ENCODE measurements around the gene STAU1. TPM values are rescaled to one million over a fixed set of nuclear protein-coding genes. Genes with fewer than 3 reads are reported as not detected.
A peak's percentile ranks its signal among the peaks of the same experiment; 100 is the strongest.

Gene STAU1
- total and polyA plus RNA-seq, 2 of the 13 experiments (the other 11 are each of a cell fraction or from before 2014, with no cell fraction given): 119 to 133 TPM

DNA sequence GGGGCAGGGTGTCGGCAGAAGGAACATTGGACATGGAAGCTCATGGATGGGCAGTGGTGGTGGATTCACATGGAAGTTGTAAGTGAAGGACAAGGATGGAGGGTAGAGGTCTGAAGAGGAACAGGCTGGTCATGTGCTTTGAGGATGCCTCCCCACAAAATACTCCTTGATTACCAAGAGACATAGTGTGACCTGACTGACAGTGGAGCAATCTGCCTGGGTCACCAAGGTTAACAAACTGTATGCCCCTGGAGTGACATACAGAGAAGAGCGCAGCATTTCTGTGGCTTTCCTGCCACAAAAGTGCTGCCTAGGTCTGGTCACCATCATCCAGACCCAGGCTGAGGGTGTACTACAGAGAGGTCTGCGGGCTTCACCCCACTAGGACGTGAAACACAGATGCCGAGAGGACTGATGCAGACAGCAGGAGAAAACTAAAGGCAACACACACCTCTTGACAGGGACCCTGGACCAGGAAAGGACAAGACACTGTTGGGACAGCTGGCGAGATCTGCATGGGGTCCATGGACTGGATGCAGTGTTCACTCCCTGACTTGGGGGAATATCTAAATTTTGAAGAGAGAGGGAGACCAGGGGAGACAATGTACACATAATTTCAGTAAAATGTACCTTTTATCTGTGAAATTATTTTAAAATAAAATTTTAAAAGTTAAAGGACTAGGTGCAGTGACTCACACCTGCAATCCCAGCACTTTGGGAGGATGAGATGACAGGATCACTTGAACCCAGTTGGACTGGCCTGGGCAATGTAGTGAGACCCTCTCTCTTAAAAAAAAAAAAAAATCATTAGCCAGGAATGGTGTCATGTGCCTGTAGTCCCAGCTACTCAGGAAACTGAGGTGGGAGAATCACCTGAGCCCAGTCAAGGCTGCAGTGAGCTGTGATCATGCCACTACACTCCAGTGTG lies 77.1 kb downstream of the STAU1 start (continued):
- TF ChIP-seq ADNP (CRISPR knock-in tag; IDR thresholded peaks at IDR 0.05): no peak
- TF ChIP-seq HDAC6 (IDR thresholded peaks at IDR 0.05; ENCODE audit: low read depth, low read length): no peak
- no peak for TF ChIP-seq ZNF451 (CRISPR knock-in tag; IDR thresholded peaks at IDR 0.05)
- TF ChIP-seq, protein P1, sequence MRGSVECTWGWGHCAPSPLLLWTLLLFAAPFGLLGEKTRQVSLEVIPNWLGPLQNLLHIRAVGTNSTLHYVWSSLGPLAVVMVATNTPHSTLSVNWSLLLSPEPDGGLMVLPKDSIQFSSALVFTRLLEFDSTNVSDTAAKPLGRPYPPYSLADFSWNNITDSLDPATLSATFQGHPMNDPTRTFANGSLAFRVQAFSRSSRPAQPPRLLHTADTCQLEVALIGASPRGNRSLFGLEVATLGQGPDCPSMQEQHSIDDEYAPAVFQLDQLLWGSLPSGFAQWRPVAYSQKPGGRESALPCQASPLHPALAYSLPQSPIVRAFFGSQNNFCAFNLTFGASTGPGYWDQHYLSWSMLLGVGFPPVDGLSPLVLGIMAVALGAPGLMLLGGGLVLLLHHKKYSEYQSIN (CRISPR knock-in tag; IDR thresholded peaks at IDR 0.05; ENCODE audit: borderline replicate concordance): no peak
- TF ChIP-seq, protein P2, sequence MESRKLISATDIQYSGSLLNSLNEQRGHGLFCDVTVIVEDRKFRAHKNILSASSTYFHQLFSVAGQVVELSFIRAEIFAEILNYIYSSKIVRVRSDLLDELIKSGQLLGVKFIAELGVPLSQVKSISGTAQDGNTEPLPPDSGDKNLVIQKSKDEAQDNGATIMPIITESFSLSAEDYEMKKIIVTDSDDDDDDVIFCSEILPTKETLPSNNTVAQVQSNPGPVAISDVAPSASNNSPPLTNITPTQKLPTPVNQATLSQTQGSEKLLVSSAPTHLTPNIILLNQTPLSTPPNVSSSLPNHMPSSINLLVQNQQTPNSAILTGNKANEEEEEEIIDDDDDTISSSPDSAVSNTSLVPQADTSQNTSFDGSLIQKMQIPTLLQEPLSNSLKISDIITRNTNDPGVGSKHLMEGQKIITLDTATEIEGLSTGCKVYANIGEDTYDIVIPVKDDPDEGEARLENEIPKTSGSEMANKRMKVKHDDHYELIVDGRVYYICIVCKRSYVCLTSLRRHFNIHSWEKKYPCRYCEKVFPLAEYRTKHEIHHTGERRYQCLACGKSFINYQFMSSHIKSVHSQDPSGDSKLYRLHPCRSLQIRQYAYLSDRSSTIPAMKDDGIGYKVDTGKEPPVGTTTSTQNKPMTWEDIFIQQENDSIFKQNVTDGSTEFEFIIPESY (CRISPR knock-in tag; IDR thresholded peaks at IDR 0.05): no peak
- no peak for TF ChIP-seq SETDB1 (CRISPR knock-in tag; IDR thresholded peaks at IDR 0.05; ENCODE audit: borderline replicate concordance)
- TF ChIP-seq, protein P3, sequence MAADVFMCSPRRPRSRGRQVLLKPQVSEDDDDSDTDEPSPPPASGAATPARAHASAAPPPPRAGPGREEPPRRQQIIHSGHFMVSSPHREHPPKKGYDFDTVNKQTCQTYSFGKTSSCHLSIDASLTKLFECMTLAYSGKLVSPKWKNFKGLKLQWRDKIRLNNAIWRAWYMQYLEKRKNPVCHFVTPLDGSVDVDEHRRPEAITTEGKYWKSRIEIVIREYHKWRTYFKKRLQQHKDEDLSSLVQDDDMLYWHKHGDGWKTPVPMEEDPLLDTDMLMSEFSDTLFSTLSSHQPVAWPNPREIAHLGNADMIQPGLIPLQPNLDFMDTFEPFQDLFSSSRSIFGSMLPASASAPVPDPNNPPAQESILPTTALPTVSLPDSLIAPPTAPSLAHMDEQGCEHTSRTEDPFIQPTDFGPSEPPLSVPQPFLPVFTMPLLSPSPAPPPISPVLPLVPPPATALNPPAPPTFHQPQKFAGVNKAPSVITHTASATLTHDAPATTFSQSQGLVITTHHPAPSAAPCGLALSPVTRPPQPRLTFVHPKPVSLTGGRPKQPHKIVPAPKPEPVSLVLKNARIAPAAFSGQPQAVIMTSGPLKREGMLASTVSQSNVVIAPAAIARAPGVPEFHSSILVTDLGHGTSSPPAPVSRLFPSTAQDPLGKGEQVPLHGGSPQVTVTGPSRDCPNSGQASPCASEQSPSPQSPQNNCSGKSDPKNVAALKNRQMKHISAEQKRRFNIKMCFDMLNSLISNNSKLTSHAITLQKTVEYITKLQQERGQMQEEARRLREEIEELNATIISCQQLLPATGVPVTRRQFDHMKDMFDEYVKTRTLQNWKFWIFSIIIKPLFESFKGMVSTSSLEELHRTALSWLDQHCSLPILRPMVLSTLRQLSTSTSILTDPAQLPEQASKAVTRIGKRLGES (CRISPR knock-in tag; IDR thresholded peaks at IDR 0.05; ENCODE audit: borderline replicate concordance): no peak
- TF ChIP-seq ZNF772 (CRISPR knock-in tag; IDR thresholded peaks at IDR 0.05): no peak
- TF ChIP-seq ZNF430 (CRISPR knock-in tag; IDR thresholded peaks at IDR 0.05): no peak
- TF ChIP-seq NFYC (CRISPR knock-in tag; IDR thresholded peaks at IDR 0.05): no peak
- no peak for TF ChIP-seq GPN1 (CRISPR knock-in tag; IDR thresholded peaks at IDR 0.05; ENCODE audit: borderline replicate concordance)
- TF ChIP-seq PPARG (CRISPR knock-in tag; conservative IDR thresholded peaks at IDR 0.05): no peak
- no peak for TF ChIP-seq CHD4 (IDR thresholded peaks at IDR 0.05; ENCODE audit: borderline replicate concordance, low read length)
- TF ChIP-seq JUNB (CRISPR knock-in tag; IDR thresholded peaks at IDR 0.05; ENCODE audit: borderline replicate concordance): no peak
- no peak for TF ChIP-seq KDM2A (CRISPR knock-in tag; IDR thresholded peaks at IDR 0.05; ENCODE audit: borderline replicate concordance, low read depth)
- TF ChIP-seq ZNF24 (IDR thresholded peaks at IDR 0.05): no peak
- no peak for TF ChIP-seq ZNF564 (CRISPR knock-in tag; IDR thresholded peaks at IDR 0.05)
- TF ChIP-seq NFKB2 (CRISPR knock-in tag; IDR thresholded peaks at IDR 0.05; ENCODE audit: borderline replicate concordance): peak; percentile 39; the same call in 1 of the 2 replicates
- no peak for TF ChIP-seq ISX (CRISPR knock-in tag; conservative IDR thresholded peaks at IDR 0.05)
- no peak for TF ChIP-seq ZNF256 (CRISPR knock-in tag; conservative IDR thresholded peaks at IDR 0.05)
- TF ChIP-seq ZNF775 (CRISPR knock-in tag; IDR thresholded peaks at IDR 0.05; ENCODE audit: borderline replicate concordance): no peak
- TF ChIP-seq KAT8 (CRISPR knock-in tag; IDR thresholded peaks at IDR 0.05): no peak
- TF ChIP-seq ZNF674 (CRISPR knock-in tag; IDR thresholded peaks at IDR 0.05; ENCODE audit: low read depth): 0 out of 2 replicates have a peak, but pooled peaks have one; percentile 73
- no peak for TF ChIP-seq ZNF792 (CRISPR knock-in tag; IDR thresholded peaks at IDR 0.05)
